Right atrium auricular region (tissue), 2 donors: ENCODE data around the gene SLC5A12. TPM values are rescaled to one million over a fixed set of nuclear protein-coding genes. Genes with fewer than 3 reads are reported as not detected.

ENCODE experiments used
- DNase-seq: peaks from one replicate; pipeline ENCODE4 v3.0.0-alpha.2; 2019; ENCODE audit warnings: low spot score
- H3K27ac ChIP-seq, 2 donors: fragments of 200-600 bp; sonication (generic); 1 replicate in 1 of 2; 2 replicates in 1 of 2; pipeline ENCODE4 v1.5.1; 2016 to 2019
- H3K27me3 ChIP-seq, 2 donors: fragments of 200-600 bp; sonication (generic); one replicate each; pipeline versions ENCODE4 v1.5.1 to v1.6.0; 2017 to 2019
- H3K36me3 ChIP-seq: fragments of 200-600 bp; sonication (generic); one replicate; pipeline ENCODE4 v1.5.1; 2016
- H3K4me1 ChIP-seq, 2 donors: fragments of 200-600 bp; sonication (generic); one replicate each; pipeline versions ENCODE4 v1.5.1 to v1.6.0; 2017 to 2019
- H3K4me3 ChIP-seq, 2 donors: fragments of 200-600 bp; sonication (generic); 1 replicate in 1 of 2; 2 replicates in 1 of 2; pipeline ENCODE4 v1.5.1; 2017 to 2019; ENCODE audit warnings: mild to moderate bottlenecking in 1 of 2, moderate library complexity in 1 of 2
- H3K9me3 ChIP-seq, 2 donors: fragments of 200-600 bp; sonication (generic); one replicate each; pipeline ENCODE4 v1.5.1; 2019
- CTCF ChIP-seq, 2 donors: fragments of 200-600 bp; sonication (generic); IDR thresholded peaks; one replicate each; pipeline ENCODE4 v1.5.1; 2019; ENCODE audit warnings: antibody characterized with exemption in 2 of 2
- total RNA-seq, 2 donors: library from RNA; depleted of rRNA; stranded (reverse); fragments of >200 nt; gene quantifications; one replicate each; pipeline ENCODE4 v1.1.0, GENCODE V29; 2016

SLC5A12 gene
- total RNA-seq, 2 donors from 2014 or later: 1.7 to 4.0 TPM

DNA sequence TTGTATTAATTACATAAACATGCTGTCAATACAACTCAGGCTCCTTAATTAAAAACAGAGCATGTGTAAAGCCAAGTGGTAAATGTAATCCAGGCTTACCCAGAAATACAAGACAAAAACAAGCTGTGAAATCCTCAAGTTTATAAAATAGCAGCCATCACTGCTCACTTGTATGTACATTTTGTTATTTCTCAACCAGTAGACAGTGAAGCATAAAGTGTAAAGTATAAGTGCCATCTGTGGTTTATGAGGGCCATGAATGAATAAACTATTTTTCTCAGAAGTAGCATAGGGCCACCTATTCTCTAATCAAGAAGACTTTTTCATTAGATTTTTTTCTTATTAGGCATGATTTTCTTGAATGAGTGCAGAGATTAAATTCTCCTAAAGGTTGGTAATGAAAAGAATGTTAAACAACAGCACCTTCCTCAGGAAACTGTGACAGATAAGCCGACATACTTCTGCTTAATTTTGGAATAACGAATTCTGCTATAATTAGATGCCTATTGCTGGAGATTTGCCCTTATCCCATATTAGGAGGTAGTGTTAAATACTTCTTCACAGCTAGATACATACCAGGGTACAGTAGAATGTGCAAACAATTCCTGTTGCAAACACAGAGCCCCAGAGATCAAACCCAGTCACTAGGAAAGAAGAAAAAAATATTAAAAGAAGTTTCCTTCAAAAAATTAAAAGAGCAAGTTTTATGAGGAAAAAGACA is 13.0 kb downstream of the SLC5A12 start:
- H3K27me3 ChIP-seq: no peaks in the 10 kb centered on the region
- peaks cover 0 to 4% of the 10 kb centered on the region in 2 donors for H3K4me1 ChIP-seq
- no peak for DNase-seq
- no peaks in the 10 kb centered on the region for H3K36me3 ChIP-seq
- no peaks in the 10 kb centered on the region for H3K9me3 ChIP-seq
- H3K4me3 ChIP-seq: no peak overlapping the region
- TF ChIP-seq CTCF (IDR thresholded peaks at IDR 0.05): no peak
- H3K27ac ChIP-seq: peak overlapping the region in 1 of 2 donors; percentile 78

DNA sequence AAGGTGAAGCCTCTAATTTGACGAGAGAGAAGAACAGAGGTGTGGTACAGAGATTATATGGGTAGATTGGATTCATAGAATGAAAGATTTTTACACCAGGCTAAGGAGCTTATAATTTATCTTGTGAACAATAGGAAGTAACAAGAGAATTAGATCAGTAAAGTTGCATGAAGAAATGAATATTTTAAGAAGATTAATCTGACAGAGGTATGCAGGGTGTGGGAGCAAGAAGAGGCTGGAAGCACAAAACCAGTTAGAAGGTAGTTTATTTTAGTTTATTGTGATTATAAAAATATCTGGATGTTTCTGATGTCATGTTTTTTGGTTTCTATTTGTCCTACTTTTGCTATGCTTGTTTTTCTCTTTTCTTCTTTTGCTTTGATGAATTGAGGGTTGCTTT is 15.7 kb downstream of the SLC5A12 start:
- Histone ChIP-seq H3K4me3 (no peak overlapping the region), H3K4me1 (peaks cover 0 to 4% of the 10 kb centered on the region in 2 donors), H3K27ac (no peak overlapping the region), H3K27me3 (no peaks in the 10 kb centered on the region), H3K9me3 (no peaks in the 10 kb centered on the region), H3K36me3 (no peaks in the 10 kb centered on the region)
- TF ChIP-seq CTCF (IDR thresholded peaks at IDR 0.05): no peak
- no peak for DNase-seq

DNA sequence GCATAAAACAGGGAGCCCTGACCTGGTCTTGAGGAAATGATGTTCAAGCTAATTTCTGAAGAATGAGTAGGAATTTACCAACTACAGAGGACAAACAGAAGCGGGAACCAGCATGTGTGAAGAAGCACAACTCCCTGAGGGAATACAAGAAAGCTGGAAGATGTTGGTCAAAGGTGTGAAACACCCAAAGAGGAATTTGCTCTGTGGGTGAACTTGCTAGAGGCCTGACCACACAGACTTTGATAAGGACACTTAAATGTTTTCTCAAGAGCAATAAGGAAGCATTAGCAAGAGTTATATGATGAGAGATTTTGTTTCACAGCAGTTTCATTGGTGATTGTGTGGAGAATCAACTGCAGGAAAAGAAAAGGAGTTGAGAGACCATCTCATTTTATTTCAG is 17.6 kb downstream of the SLC5A12 start:
- Histone ChIP-seq H3K9me3 (no peaks in the 10 kb centered on the region), H3K36me3 (no peaks in the 10 kb centered on the region), H3K4me1 (peaks cover 0 to 4% of the 10 kb centered on the region in 2 donors), H3K27me3 (no peaks in the 10 kb centered on the region), H3K4me3 (no peak overlapping the region), H3K27ac (no peak overlapping the region)
- DNase-seq: no peak
- TF ChIP-seq CTCF (IDR thresholded peaks at IDR 0.05): no peak

GRCh38 chr11:26703411-26704191 is 18.3 kb downstream of the SLC5A12 start:
- no peaks in the 10 kb centered on the region for H3K36me3 ChIP-seq
- TF ChIP-seq CTCF (IDR thresholded peaks at IDR 0.05): no peak
- H3K27ac ChIP-seq: no peak overlapping the region
- H3K9me3 ChIP-seq: no peaks in the 10 kb centered on the region
- H3K27me3 ChIP-seq: no peaks in the 10 kb centered on the region
- no peaks in the 10 kb centered on the region for H3K4me1 ChIP-seq
- DNase-seq: no peak
- H3K4me3 ChIP-seq: no peak overlapping the region

- no peak for DNase-seq
- Histone ChIP-seq H3K9me3 (no peaks in the 10 kb centered on the region), H3K27ac (no peak overlapping the region), H3K4me3 (no peak overlapping the region), H3K36me3 (no peaks in the 10 kb centered on the region), H3K27me3 (no peaks in the 10 kb centered on the region), H3K4me1 (no peaks in the 10 kb centered on the region)
- no peak for TF ChIP-seq CTCF (IDR thresholded peaks at IDR 0.05)
Observed at GRCh38 chr11:26702406-26702805, 19.5 kb downstream of the SLC5A12 start.
